Mesothelial cell of epicardium (in vitro differentiated cells): ENCODE measurements around the gene LONRF2. TPM values are rescaled to one million over a fixed set of nuclear protein-coding genes. Genes with fewer than 3 reads are reported as not detected.

ENCODE experiments used
- DNase-seq, 2 experiments: peaks; one replicate each; pipeline ENCODE4 v3.0.0; 2021; ENCODE audit warnings: low spot score in 2 of 2; ENCODE audit not compliant: unreplicated experiment in 2 of 2
- H3K27ac Mint-ChIP-seq: 2 replicates; pipeline ENCODE4 v1.8.0; 2021; ENCODE audit warnings: mixed read lengths
- H3K27me3 Mint-ChIP-seq: 2 replicates; pipeline ENCODE4 v1.8.0; 2021; ENCODE audit warnings: low read depth, mixed read lengths
- H3K36me3 Mint-ChIP-seq: 2 replicates; pipeline ENCODE4 v1.8.0; 2021; ENCODE audit warnings: mixed read lengths
- H3K4me1 Mint-ChIP-seq: 2 replicates; pipeline ENCODE4 v1.8.0; 2021; ENCODE audit warnings: mixed read lengths
- H3K4me3 Mint-ChIP-seq: 2 replicates; pipeline ENCODE4 v1.8.0; 2021; ENCODE audit warnings: mild to moderate bottlenecking, moderate library complexity, mixed read lengths
- H3K9me3 Mint-ChIP-seq: 2 replicates; pipeline ENCODE4 v1.8.0; 2021; ENCODE audit warnings: mixed read lengths
- CTCF ChIP-seq: fragments of 200-600 bp; sonication (generic); IDR thresholded peaks from one replicate; pipeline ENCODE4 v1.5.0; 2021; ENCODE audit warnings: antibody characterized with exemption; ENCODE audit not compliant: unreplicated experiment
- total RNA-seq: library from RNA; stranded (reverse); gene quantifications from 3 replicates; pipeline ENCODE4 v1.2.1, GENCODE V29; 2021

LONRF2 gene
- total RNA-seq, 1 donor from 2014 or later = 13.4 TPM

GRCh38 chr2:100238471-100238870 is 83.8 kb downstream of the LONRF2 start:
- H3K36me3 Mint-ChIP-seq = no peaks in the 10 kb centered on the region
- no peak for DNase-seq
- H3K4me1 Mint-ChIP-seq = peaks cover 35% of the 10 kb centered on the region
- TF ChIP-seq CTCF = no peak
- no peak overlapping the region for H3K27ac Mint-ChIP-seq
- no peaks in the 10 kb centered on the region for H3K9me3 Mint-ChIP-seq
- H3K4me3 Mint-ChIP-seq = no peak overlapping the region
- peaks cover 14% of the 10 kb centered on the region for H3K27me3 Mint-ChIP-seq

DNA sequence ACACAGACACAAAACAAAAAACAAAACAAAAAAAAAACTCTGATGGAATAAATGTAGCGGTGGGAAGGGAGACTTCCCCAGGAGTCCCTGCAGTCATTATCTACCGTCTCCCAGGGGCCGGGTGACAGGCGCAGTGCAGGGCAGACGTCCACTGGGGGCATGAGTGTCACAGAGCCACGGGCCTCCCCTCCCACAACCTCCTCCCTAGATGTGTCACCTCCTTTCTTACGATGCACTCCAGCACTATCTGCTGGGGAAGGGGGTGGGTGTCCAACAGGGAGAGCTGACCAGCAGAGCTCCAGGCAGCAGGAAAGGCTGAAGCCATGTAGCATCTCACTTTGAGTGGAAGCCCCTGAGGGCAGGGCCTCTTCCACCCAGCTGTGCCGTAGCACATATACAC is 84.5 kb downstream of the LONRF2 start:
- Mint-ChIP-seq H3K36me3 (no peaks in the 10 kb centered on the region), H3K27ac (no peak overlapping the region), H3K4me1 (peaks cover 35% of the 10 kb centered on the region), H3K27me3 (peaks cover 10% of the 10 kb centered on the region), H3K9me3 (no peaks in the 10 kb centered on the region), H3K4me3 (no peak overlapping the region)
- TF ChIP-seq CTCF = no peak
- no peak for DNase-seq

- H3K27ac Mint-ChIP-seq = no peak overlapping the region
- no peaks in the 10 kb centered on the region for H3K9me3 Mint-ChIP-seq
- DNase-seq = no peak
- H3K27me3 Mint-ChIP-seq = peaks cover 9% of the 10 kb centered on the region
- H3K36me3 Mint-ChIP-seq = no peaks in the 10 kb centered on the region
- peaks cover 35% of the 10 kb centered on the region for H3K4me1 Mint-ChIP-seq
- peak; percentile 7 for TF ChIP-seq CTCF
- H3K4me3 Mint-ChIP-seq = no peak overlapping the region
Measured at GRCh38 chr2:100237163-100237562, 85.1 kb downstream of the LONRF2 start.

- TF ChIP-seq CTCF = no peak
- no peak for DNase-seq
- Mint-ChIP-seq H3K4me1 (peaks cover 35% of the 10 kb centered on the region), H3K27ac (no peak overlapping the region), H3K36me3 (no peaks in the 10 kb centered on the region), H3K27me3 (peaks cover 11% of the 10 kb centered on the region), H3K4me3 (no peak overlapping the region), H3K9me3 (no peaks in the 10 kb centered on the region)
Measured at GRCh38 chr2:100236166-100236565, 86.1 kb downstream of the LONRF2 start.

- TF ChIP-seq CTCF = no peak
- H3K4me3 Mint-ChIP-seq = no peak overlapping the region
- H3K27ac Mint-ChIP-seq = no peak overlapping the region
- H3K36me3 Mint-ChIP-seq = no peaks in the 10 kb centered on the region
- H3K27me3 Mint-ChIP-seq = peaks cover 13% of the 10 kb centered on the region
- H3K4me1 Mint-ChIP-seq = peaks cover 30% of the 10 kb centered on the region
- H3K9me3 Mint-ChIP-seq = no peaks in the 10 kb centered on the region
- DNase-seq = no peak
Measured at GRCh38 chr2:100235581-100235980, 86.7 kb downstream of the LONRF2 start.

DNA sequence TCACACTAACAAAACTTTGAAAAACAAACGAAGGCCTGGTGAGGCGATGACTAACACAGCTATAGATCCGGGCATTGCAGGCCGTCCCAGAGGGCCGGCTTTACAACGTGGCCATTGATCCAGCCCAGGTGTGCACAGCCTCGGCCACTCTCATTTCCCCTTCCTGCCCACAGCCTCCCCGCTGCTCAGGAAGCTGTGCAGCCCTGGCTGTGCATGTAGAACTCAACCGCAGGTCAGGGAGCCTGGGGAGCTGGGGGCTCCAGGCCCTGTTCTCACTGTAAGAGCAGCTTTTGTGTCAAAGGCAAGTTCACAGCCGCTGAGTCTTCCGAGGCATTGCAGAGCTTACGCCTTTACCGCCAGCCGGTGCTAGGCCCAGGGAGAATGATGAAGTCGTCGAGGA is 87.2 kb downstream of the LONRF2 start:
- H3K27ac Mint-ChIP-seq = no peak overlapping the region
- no peak for DNase-seq
- peaks cover 26% of the 10 kb centered on the region for H3K4me1 Mint-ChIP-seq
- no peaks in the 10 kb centered on the region for H3K9me3 Mint-ChIP-seq
- H3K36me3 Mint-ChIP-seq = no peaks in the 10 kb centered on the region
- no peak overlapping the region for H3K4me3 Mint-ChIP-seq
- H3K27me3 Mint-ChIP-seq = peaks cover 13% of the 10 kb centered on the region
- no peak for TF ChIP-seq CTCF
